Activated CD8-positive, alpha-beta T cell treated with anti-CD3 and anti-CD28 coated beads for 36 hours (primary cell): ENCODE results near the gene ATOX1. TPM values are rescaled to one million over a fixed set of nuclear protein-coding genes. Genes with fewer than 3 reads are reported as not detected.
"Not testable (repeated sequence)": the region's sequence is repeated elsewhere in the genome, so short reads cannot be mapped to it uniquely, and the experiment has no call there.

Experiments
- ATAC-seq: fragments of 200-7000 bp; cut with Tn5 transposase; one replicate; pipeline ENCODE4 v1.10.0; 2021; ENCODE audit warnings: mild to moderate bottlenecking, moderate library complexity
- CTCF ChIA-PET: fragments of 350-600 bp; sonication (Branson Sonifier 250); formaldehyde crosslinking; loops from one replicate; lab custom pipeline; 2021; ENCODE audit warnings: antibody characterized with exemption; lab: Charles Lee
- POLR2A ChIA-PET: fragments of 350-600 bp; sonication (Branson Sonifier 250); formaldehyde crosslinking; loops from one replicate; lab custom pipeline; 2021; ENCODE audit warnings: antibody characterized with exemption; lab: Charles Lee
- DNase-seq: peaks from one replicate; pipeline ENCODE4 v3.0.0-alpha.2; 2020
- H3K27ac Mint-ChIP-seq: one replicate; pipeline ENCODE4 v1.8.0; 2021; ENCODE audit warnings: mild to moderate bottlenecking, mixed read lengths
- H3K27me3 Mint-ChIP-seq: one replicate; pipeline ENCODE4 v1.8.0; 2021; ENCODE audit warnings: mixed read lengths
- H3K36me3 Mint-ChIP-seq: one replicate; pipeline ENCODE4 v1.8.0; 2021; ENCODE audit warnings: low read depth, mixed read lengths
- H3K4me1 Mint-ChIP-seq: one replicate; pipeline ENCODE4 v1.8.0; 2021; ENCODE audit warnings: low read depth, mixed read lengths
- H3K4me3 Mint-ChIP-seq: one replicate; pipeline ENCODE4 v1.8.0; 2021; ENCODE audit warnings: mild to moderate bottlenecking, moderate library complexity, mixed read lengths
- H3K9me3 Mint-ChIP-seq: one replicate; pipeline ENCODE4 v1.8.0; 2021; ENCODE audit warnings: mixed read lengths
- intact Hi-C: fragments of 100-400 bp; cut with micrococcal nuclease; formaldehyde crosslinking; loops from one replicate; pipeline ENCODE4 v1.10.0; 2022
- total RNA-seq, 2 experiments: library from RNA; stranded (reverse); gene quantifications; one replicate each; pipeline ENCODE4 v1.2.3, GENCODE V29; 2021
- TF ChIP-seq, protein P1 (sequence below): fragments of 200-600 bp; IDR thresholded peaks from one replicate; pipeline ENCODE4 v1.8.0; 2022; ENCODE audit warnings: antibody characterized with exemption, mild to moderate bottlenecking

Gene ATOX1
- total RNA-seq, 2 experiments from 2014 or later: 69.6 to 73.3 TPM

- ChIA-PET POLR2A (no interaction called here), CTCF (interaction anchor here (3.6 to 4.3 kb wide), 2 partner anchors 7 to 75 kb away, joined by 15 to 18 read pairs; no protein-coding TSS in a partner anchor)
- no peak overlapping the region for H3K4me3 Mint-ChIP-seq
- peaks cover 9% of the 10 kb centered on the region for H3K9me3 Mint-ChIP-seq
- no peak overlapping the region for H3K27ac Mint-ChIP-seq
- TF ChIP-seq, protein P1, sequence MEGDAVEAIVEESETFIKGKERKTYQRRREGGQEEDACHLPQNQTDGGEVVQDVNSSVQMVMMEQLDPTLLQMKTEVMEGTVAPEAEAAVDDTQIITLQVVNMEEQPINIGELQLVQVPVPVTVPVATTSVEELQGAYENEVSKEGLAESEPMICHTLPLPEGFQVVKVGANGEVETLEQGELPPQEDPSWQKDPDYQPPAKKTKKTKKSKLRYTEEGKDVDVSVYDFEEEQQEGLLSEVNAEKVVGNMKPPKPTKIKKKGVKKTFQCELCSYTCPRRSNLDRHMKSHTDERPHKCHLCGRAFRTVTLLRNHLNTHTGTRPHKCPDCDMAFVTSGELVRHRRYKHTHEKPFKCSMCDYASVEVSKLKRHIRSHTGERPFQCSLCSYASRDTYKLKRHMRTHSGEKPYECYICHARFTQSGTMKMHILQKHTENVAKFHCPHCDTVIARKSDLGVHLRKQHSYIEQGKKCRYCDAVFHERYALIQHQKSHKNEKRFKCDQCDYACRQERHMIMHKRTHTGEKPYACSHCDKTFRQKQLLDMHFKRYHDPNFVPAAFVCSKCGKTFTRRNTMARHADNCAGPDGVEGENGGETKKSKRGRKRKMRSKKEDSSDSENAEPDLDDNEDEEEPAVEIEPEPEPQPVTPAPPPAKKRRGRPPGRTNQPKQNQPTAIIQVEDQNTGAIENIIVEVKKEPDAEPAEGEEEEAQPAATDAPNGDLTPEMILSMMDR: no peak
- H3K36me3 Mint-ChIP-seq: peaks cover 12% of the 10 kb centered on the region
- DNase-seq (no peak), ATAC-seq (no peak)
- intact Hi-C loops: no loop called here
- H3K27me3 Mint-ChIP-seq: no peaks in the 10 kb centered on the region
- no peaks in the 10 kb centered on the region for H3K4me1 Mint-ChIP-seq
These were observed 24.9 kb downstream of the ATOX1 start for GRCh38 chr5:151733358-151734063.

DNA sequence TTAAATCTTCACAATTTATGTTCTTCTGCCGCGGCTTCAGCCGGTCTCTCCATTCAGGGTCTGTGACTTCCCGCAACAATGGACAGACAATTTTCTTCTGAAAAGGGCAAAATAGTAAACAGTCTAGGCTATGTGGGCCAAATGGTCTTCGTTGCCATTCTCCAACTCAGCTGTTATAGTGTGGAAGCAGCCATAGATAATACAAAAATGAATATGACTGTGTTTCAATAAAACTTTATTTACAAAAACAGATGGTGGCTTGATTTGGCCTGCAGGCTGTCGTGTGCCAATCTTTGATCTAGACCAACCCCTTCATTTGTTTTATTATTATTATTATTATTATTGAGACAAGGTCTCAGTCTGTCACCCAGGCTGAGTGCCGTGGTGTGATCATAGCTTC, 28.1 kb downstream of the ATOX1 start:
- H3K4me3 Mint-ChIP-seq: no peak overlapping the region
- intact Hi-C loops: no loop called here
- H3K36me3 Mint-ChIP-seq: peaks cover 16% of the 10 kb centered on the region
- ChIA-PET POLR2A (no interaction called here), CTCF (interaction anchor here (1.1 to 3.6 kb wide), 3 partner anchors 10 to 71 kb away, joined by 3 to 18 read pairs (median 5); no protein-coding TSS in a partner anchor)
- DNase-seq (no peak), ATAC-seq (no peak)
- TF ChIP-seq, protein P1: no peak
- H3K4me1 Mint-ChIP-seq: no peaks in the 10 kb centered on the region
- no peaks in the 10 kb centered on the region for H3K27me3 Mint-ChIP-seq
- H3K9me3 Mint-ChIP-seq: peaks cover 9% of the 10 kb centered on the region
- H3K27ac Mint-ChIP-seq: no peak overlapping the region

- H3K27me3 Mint-ChIP-seq, DNase-seq, H3K4me1 Mint-ChIP-seq, H3K9me3 Mint-ChIP-seq, POLR2A ChIA-PET, CTCF ChIA-PET, H3K27ac Mint-ChIP-seq, H3K4me3 Mint-ChIP-seq, ATAC-seq, intact Hi-C loops: not testable (repeated sequence)
- peaks cover 16% of the 10 kb centered on the region for H3K36me3 Mint-ChIP-seq
These were observed 28.8 kb downstream of the ATOX1 start for GRCh38 chr5:151729597-151729996.

DNA sequence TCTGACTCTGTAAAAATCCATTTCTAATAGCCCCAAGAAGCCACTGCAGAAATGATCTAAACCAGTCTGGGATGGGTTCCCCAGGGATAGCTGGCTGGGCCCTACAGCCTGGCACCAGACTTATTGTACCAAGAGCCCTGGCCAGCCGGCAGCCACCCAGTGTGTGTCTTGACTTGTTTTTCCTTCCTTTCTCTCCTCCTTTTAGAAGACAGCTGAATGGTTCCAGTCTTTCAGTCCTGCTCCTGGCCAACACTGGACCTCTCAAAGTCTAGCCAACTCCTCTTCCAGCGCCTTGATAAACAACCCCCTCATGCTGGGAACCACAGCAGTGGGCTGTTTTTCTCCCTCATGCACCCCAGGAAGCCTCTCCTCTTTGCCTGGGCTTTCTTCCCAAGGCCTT, 34.1 kb downstream of the ATOX1 start:
- intact Hi-C loops: no loop called here
- CTCF ChIA-PET: no interaction called here
- TF ChIP-seq, protein P1: no peak
- POLR2A ChIA-PET: no interaction called here
- Mint-ChIP-seq H3K36me3 (peaks cover 6% of the 10 kb centered on the region), H3K4me1 (peaks cover 9% of the 10 kb centered on the region), H3K9me3 (peaks cover 2% of the 10 kb centered on the region), H3K4me3 (no peak overlapping the region), H3K27me3 (no peaks in the 10 kb centered on the region), H3K27ac (no peak overlapping the region)
- ATAC-seq (no peak), DNase-seq (no peak)

- ChIA-PET CTCF (interaction anchor here (4.9 kb wide), 1 partner anchor 17 kb away, joined by 31 read pairs; no protein-coding TSS in a partner anchor), POLR2A (no interaction called here)
- no peak overlapping the region for H3K4me3 Mint-ChIP-seq
- peaks cover 9% of the 10 kb centered on the region for H3K4me1 Mint-ChIP-seq
- no peaks in the 10 kb centered on the region for H3K9me3 Mint-ChIP-seq
- ATAC-seq (no peak), DNase-seq (no peak)
- TF ChIP-seq, protein P1: no peak
- no peaks in the 10 kb centered on the region for H3K36me3 Mint-ChIP-seq
- no peaks in the 10 kb centered on the region for H3K27me3 Mint-ChIP-seq
- no peak overlapping the region for H3K27ac Mint-ChIP-seq
- intact Hi-C loops: no loop called here
These were observed 35.9 kb downstream of the ATOX1 start for GRCh38 chr5:151722546-151722945.
